Activated CD8-positive, alpha-beta memory T cell treated with anti-CD3 and anti-CD28 coated beads for 4 hours (primary cell): Measurements from ENCODE around the gene PXDN.
"Not testable (repeated sequence)": the region's sequence is repeated elsewhere in the genome, so short reads cannot be mapped to it uniquely, and the experiment has no call there.

ENCODE experiments used
- DNase-seq, 2 donors: peaks; one replicate each; pipeline ENCODE4 v3.0.0-alpha.2; 2020; ENCODE audit warnings: low read depth in 2 of 2

Gene PXDN

DNA sequence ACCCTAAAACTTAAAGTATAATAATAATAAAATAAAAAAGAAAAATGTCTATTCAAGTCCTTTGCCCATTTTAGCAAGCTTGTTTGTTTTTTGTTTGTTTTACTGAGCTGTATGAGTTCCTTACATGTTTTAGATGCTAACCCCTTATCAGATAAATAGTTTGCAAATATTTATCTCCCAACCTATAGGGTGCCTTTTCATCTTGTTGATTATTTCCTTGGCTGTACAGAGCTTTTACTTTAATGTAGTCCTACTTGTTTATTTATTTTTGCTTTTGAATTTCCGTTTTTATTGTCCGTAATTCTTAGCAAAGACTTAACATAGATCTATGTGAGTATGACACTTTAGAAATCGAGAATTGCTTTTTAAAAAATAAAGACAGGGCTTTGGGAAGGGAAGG, 17.8 kb downstream of the PXDN start:
- no peak for DNase-seq

DNA sequence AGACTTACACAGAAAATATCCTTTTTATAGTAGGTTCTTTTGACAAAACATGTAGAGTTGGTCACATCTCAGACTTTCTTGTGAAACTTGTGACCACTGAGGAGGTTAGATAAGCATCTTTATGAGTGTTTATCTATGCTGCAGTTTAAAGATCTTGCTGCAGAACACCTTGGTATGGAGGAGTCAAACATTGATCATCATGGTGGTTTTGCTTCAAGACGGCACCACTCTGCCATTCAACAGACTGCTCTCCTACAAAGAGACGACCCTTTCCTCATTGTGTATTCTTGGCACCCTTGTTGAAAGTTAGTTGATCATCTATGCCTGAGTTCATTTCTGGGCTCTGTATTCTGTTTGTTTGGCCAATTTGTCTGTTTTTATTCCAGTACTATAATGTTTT, 20.0 kb downstream of the PXDN start:
- DNase-seq: not testable (repeated sequence)

- no peak for DNase-seq
Observed at GRCh38 chr2:1723397-1724042, 20.8 kb downstream of the PXDN start.

GRCh38 chr2:1722692-1723091, 21.6 kb downstream of the PXDN start:
- DNase-seq: no peak

DNA sequence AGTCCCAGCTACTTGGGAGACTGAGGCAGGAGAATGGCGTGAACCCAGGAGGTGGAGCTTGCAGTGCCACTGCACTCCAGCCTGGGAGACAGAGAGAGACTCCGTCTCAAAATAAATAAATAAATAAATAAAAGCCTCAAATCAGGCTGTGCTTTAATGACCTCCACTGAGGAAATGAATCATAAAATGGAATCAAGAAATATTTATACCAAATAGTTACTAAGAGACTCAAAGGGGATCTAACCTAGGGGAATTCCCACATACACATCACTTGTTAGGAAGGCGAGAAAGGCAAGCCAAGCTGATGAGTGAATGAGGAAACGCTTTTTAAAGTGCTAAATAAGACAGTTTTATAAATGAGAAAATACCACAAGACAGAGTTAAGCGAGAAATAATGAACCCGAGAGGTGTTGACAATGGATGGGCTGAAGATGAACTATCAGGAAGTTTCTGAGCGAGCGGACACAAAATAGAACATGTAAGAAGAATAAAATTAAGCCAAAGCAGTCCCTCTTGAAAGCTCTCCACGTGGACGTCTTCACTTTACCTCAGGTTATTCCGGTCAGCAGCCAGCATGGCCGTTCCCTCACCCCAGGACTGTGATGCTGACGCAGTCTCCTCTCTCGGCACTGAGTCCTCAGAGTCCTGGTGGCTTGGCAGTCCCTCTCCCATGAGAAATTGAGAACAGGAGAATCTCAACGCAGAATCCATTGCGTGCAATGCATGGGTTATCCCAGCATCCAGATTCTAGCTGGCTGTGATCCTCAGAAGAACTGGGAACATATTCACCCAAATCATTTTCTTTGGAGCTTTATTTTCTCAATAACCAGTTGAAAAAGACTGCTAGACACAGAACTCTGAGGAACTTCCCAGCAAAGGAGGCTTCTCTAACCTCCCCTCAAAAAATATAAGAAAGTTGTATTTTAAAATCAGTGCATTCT, 22.3 kb downstream of the PXDN start:
- no peak for DNase-seq

GRCh38 chr2:1718339-1719220, 25.7 kb downstream of the PXDN start:
- DNase-seq: no peak

GRCh38 chr2:1717113-1717512, 27.2 kb downstream of the PXDN start:
- no peak for DNase-seq

GRCh38 chr2:1716441-1716840, 27.9 kb downstream of the PXDN start:
- DNase-seq: no peak

DNA sequence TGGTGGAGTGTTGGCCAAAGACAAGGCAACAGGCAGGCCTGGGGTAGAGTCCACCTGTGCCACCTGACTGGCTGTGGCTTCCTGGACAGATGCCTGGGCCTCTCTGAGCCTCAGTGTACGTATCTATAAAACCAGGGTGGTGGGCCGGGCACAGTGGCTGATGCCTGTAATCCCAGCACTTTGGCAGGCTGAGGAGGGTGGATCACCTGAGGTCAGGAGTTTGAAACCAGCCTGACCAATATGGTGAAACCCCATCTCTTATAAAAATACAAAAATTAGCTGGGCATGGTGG, 28.4 kb downstream of the PXDN start:
- not testable (repeated sequence) for DNase-seq

GRCh38 chr2:1715184-1716013, 28.9 kb downstream of the PXDN start:
- no peak for DNase-seq

- no peak for DNase-seq
Observed at GRCh38 chr2:1714291-1715064, 29.8 kb downstream of the PXDN start.

DNA sequence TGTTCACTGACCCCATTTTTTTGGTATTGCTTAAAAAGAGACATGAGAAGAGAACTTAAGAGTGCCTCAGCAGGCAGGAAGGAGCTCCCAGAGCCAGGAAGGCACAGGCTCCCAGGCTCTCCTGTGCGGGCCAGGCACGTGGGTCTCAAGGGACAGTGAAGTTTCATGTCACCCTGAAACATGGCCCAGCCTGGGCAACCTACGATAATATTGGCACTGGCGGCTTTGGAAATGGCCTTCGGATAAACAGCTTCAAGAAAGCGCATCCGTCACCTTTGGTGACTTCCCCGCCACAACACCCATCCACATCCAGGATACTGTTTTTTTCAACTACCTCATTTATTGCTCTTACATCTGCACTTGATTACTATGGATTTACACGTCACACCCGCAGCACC, 30.5 kb downstream of the PXDN start:
- no peak for DNase-seq

GRCh38 chr2:1713142-1713838, 31.0 kb downstream of the PXDN start:
- DNase-seq: no peak

DNA sequence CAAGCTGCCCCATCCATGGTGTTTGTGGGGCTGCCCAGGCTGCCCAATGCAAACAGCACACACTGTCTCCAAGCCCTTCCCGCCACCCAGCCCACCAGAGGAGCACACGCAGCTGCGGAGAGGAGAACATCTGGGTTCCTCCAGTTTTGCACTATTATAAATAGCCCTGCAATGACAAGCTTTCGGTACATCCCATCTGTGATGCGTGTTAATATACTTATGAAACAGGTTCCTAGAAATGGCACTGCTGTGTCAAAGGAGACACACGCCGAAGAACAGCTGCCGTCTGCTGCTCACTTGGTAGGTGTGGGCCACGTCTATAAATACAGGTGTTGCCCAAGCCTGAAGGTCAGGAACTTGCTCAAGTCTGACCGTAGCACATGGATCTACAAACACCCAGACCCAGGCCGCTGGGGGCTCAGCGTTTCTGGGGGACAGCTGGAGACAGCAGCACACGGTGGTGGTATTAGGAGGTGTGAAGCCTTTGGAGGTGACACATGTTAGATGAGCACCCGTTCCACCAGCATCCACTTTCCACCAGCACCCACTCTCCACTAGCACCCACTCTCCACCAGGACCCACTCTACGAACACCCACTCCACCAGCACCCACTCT, 34.3 kb downstream of the PXDN start:
- no peak for DNase-seq

- DNase-seq: no peak
Observed at GRCh38 chr2:1709335-1709605, 35.0 kb downstream of the PXDN start.

DNA sequence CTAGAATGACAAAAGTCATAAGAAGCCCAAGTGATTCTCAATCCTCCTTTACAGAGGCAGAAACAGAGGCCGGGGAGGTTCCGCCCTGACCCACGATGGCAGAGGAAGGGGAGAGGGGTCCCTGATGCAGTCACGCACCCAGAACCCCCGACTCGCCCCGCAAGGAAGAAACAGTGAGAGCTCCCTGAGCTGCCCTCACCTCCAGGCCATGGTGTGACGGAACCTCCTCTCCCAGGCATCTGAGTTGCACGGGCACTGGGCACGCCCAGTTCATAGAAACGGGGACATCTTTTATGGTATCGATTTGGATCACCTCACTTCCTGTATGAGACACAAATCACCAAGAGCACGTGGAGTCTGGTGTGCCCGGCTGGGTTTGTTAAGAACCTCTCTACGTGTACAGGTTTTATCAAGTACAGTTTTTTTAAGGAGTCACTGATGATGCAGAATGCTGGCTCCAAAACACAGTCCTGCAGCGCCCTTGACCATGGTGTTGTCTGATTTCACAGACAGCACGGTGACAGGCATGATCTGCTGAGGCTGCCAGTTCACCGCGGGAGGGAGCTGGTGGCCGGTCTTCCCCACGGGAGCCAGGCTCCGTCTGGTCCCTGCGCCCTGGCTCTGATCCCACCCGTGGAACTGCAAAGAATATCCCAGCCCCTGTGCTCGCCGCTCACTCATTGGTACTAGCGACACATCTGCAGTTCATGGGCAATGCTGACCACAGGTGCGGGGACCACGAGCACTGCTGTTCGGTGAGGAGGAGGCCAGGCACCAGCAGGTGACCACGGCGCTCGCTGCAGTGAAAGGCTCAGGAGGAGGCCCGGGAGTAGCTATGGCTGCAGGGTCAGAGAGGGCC, 35.6 kb downstream of the PXDN start:
- no peak for DNase-seq

GRCh38 chr2:1707771-1708418, 36.4 kb downstream of the PXDN start:
- no peak for DNase-seq

- DNase-seq: not testable (repeated sequence)
Observed at GRCh38 chr2:1706089-1706841, 38.0 kb downstream of the PXDN start.
